KMS-11 (cell line): ENCODE measurements around the gene SLC26A8.

Source experiments
- H2AFZ ChIP-seq: fragments of 200-600 bp; sonication (generic); 2 replicates; pipeline ENCODE4 v1.6.1; 2016; ENCODE audit warnings: antibody characterized with exemption, mixed run types, low read depth
- H3K27ac ChIP-seq: fragments of 200-600 bp; sonication (generic); 2 replicates; pipeline ENCODE4 v1.6.1; 2016; ENCODE audit warnings: mild to moderate bottlenecking, mixed run types
- H3K27me3 ChIP-seq: fragments of 200-600 bp; sonication (generic); 2 replicates; pipeline ENCODE4 v1.6.1; 2017; ENCODE audit warnings: mild to moderate bottlenecking, low read depth, mixed run types, moderate library complexity; ENCODE audit not compliant: insufficient read depth
- H3K36me3 ChIP-seq: fragments of 200-600 bp; sonication (generic); 2 replicates; pipeline ENCODE4 v1.6.1; 2017; ENCODE audit warnings: mild to moderate bottlenecking, mixed run types; ENCODE audit not compliant: insufficient read depth
- H3K4me1 ChIP-seq: fragments of 200-600 bp; sonication (generic); 2 replicates; pipeline ENCODE4 v1.6.1; 2016; ENCODE audit warnings: mild to moderate bottlenecking, low read depth, mixed run types; ENCODE audit not compliant: poor library complexity, severe bottlenecking
- H3K4me2 ChIP-seq: fragments of 200-600 bp; sonication (generic); 2 replicates; pipeline ENCODE4 v1.7.0; 2016; ENCODE audit warnings: mild to moderate bottlenecking, mixed run types
- H3K4me3 ChIP-seq: fragments of 200-600 bp; sonication (generic); IDR thresholded peaks from 2 replicates; pipeline ENCODE4 v1.6.1; 2017; ENCODE audit warnings: low read depth, low read length, mixed read lengths; ENCODE audit not compliant: insufficient read depth
- H3K79me2 ChIP-seq: fragments of 200-600 bp; sonication (generic); 2 replicates; pipeline ENCODE4 v1.6.1; 2016; ENCODE audit warnings: low read depth, mixed run types; ENCODE audit not compliant: insufficient read depth
- H3K9ac ChIP-seq: fragments of 200-600 bp; sonication (generic); 2 replicates; pipeline ENCODE4 v1.6.1; 2016; ENCODE audit warnings: mild to moderate bottlenecking, mixed run types
- H4K20me1 ChIP-seq: fragments of 200-600 bp; sonication (generic); 2 replicates; pipeline ENCODE4 v1.6.1; 2016; ENCODE audit warnings: mild to moderate bottlenecking, mixed run types; ENCODE audit not compliant: insufficient read depth
- CTCF ChIP-seq: fragments of 200-600 bp; sonication (generic); conservative IDR thresholded peaks from 2 replicates; pipeline ENCODE4 v1.6.1; 2017; ENCODE audit warnings: low read depth, mild to moderate bottlenecking, antibody characterized with exemption, low read length, moderate library complexity, mixed read lengths

SLC26A8 gene

GRCh38 chr6:36071281-36071680, 46.8 kb upstream of the SLC26A8 start:
- H3K27me3 ChIP-seq: no peaks in the 10 kb centered on the region
- H2AFZ ChIP-seq: no peak overlapping the region
- no peak overlapping the region for H3K9ac ChIP-seq
- H3K4me2 ChIP-seq: no peak overlapping the region
- no peak for TF ChIP-seq CTCF
- H4K20me1 ChIP-seq: no peaks in the 10 kb centered on the region
- H3K4me1 ChIP-seq: no peaks in the 10 kb centered on the region
- no peak overlapping the region for H3K27ac ChIP-seq
- H3K4me3 ChIP-seq: no peak overlapping the region
- H3K79me2 ChIP-seq: no peaks in the 10 kb centered on the region; the same call in 1 of the 2 replicates
- H3K36me3 ChIP-seq: no peaks in the 10 kb centered on the region

- Histone ChIP-seq H3K79me2 (peaks cover under 1% of the 10 kb centered on the region; the same call in 1 of the 2 replicates), H3K4me1 (no peaks in the 10 kb centered on the region)
Measured at GRCh38 chr6:36070252-36070651, 45.8 kb upstream of the SLC26A8 start.

GRCh38 chr6:36069573-36069972, 45.1 kb upstream of the SLC26A8 start:
- H4K20me1 ChIP-seq: no peaks in the 10 kb centered on the region
- H3K4me1 ChIP-seq: no peaks in the 10 kb centered on the region
- no peak overlapping the region for H3K9ac ChIP-seq
- H3K27ac ChIP-seq: no peak overlapping the region
- H3K4me2 ChIP-seq: no peak overlapping the region
- no peak overlapping the region for H3K4me3 ChIP-seq
- H3K36me3 ChIP-seq: no peaks in the 10 kb centered on the region
- peaks cover 7% of the 10 kb centered on the region; the same call in 1 of the 2 replicates for H3K79me2 ChIP-seq
- no peak overlapping the region for H2AFZ ChIP-seq
- no peaks in the 10 kb centered on the region for H3K27me3 ChIP-seq
- TF ChIP-seq CTCF: no peak

More at GRCh38 chr6:36070252-36070651, 45.8 kb upstream of the SLC26A8 start:
- TF ChIP-seq CTCF: no peak
- H3K36me3 ChIP-seq: no peaks in the 10 kb centered on the region
- no peak overlapping the region for H3K4me3 ChIP-seq
- no peak overlapping the region for H3K27ac ChIP-seq
- no peaks in the 10 kb centered on the region for H3K27me3 ChIP-seq
- no peaks in the 10 kb centered on the region for H4K20me1 ChIP-seq
- H2AFZ ChIP-seq: no peak overlapping the region
- no peak overlapping the region for H3K4me2 ChIP-seq
- no peak overlapping the region for H3K9ac ChIP-seq

- Histone ChIP-seq H3K4me3 (no peak overlapping the region), H3K36me3 (no peaks in the 10 kb centered on the region), H3K4me1 (no peaks in the 10 kb centered on the region), H3K79me2 (peaks cover 12% of the 10 kb centered on the region; the same call in 1 of the 2 replicates), H4K20me1 (no peaks in the 10 kb centered on the region), H3K27ac (no peak overlapping the region), H3K4me2 (no peak overlapping the region), H3K27me3 (no peaks in the 10 kb centered on the region), H2AFZ (no peak overlapping the region), H3K9ac (no peak overlapping the region)
- no peak for TF ChIP-seq CTCF
Measured at GRCh38 chr6:36068586-36068985, 44.1 kb upstream of the SLC26A8 start.
